ENCODE data around the gene RFT1.

GRCh38 chr3:53083521-53083920 lies 46.7 kb downstream of the RFT1 start:
- TF ChIP-seq, protein P1, sequence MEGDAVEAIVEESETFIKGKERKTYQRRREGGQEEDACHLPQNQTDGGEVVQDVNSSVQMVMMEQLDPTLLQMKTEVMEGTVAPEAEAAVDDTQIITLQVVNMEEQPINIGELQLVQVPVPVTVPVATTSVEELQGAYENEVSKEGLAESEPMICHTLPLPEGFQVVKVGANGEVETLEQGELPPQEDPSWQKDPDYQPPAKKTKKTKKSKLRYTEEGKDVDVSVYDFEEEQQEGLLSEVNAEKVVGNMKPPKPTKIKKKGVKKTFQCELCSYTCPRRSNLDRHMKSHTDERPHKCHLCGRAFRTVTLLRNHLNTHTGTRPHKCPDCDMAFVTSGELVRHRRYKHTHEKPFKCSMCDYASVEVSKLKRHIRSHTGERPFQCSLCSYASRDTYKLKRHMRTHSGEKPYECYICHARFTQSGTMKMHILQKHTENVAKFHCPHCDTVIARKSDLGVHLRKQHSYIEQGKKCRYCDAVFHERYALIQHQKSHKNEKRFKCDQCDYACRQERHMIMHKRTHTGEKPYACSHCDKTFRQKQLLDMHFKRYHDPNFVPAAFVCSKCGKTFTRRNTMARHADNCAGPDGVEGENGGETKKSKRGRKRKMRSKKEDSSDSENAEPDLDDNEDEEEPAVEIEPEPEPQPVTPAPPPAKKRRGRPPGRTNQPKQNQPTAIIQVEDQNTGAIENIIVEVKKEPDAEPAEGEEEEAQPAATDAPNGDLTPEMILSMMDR (IDR thresholded peaks at IDR 0.05; ENCODE audit: insufficient read depth, low read length) = no peak
- TF ChIP-seq POLR2AphosphoS5 (IDR thresholded peaks at IDR 0.05; ENCODE audit: low read depth) (no peak), SPI1 (IDR thresholded peaks at IDR 0.05; ENCODE audit: borderline replicate concordance, low read depth) (no peak), GABPA (IDR thresholded peaks at IDR 0.05; ENCODE audit: low read depth) (no peak)
- TF ChIP-seq, protein P2, sequence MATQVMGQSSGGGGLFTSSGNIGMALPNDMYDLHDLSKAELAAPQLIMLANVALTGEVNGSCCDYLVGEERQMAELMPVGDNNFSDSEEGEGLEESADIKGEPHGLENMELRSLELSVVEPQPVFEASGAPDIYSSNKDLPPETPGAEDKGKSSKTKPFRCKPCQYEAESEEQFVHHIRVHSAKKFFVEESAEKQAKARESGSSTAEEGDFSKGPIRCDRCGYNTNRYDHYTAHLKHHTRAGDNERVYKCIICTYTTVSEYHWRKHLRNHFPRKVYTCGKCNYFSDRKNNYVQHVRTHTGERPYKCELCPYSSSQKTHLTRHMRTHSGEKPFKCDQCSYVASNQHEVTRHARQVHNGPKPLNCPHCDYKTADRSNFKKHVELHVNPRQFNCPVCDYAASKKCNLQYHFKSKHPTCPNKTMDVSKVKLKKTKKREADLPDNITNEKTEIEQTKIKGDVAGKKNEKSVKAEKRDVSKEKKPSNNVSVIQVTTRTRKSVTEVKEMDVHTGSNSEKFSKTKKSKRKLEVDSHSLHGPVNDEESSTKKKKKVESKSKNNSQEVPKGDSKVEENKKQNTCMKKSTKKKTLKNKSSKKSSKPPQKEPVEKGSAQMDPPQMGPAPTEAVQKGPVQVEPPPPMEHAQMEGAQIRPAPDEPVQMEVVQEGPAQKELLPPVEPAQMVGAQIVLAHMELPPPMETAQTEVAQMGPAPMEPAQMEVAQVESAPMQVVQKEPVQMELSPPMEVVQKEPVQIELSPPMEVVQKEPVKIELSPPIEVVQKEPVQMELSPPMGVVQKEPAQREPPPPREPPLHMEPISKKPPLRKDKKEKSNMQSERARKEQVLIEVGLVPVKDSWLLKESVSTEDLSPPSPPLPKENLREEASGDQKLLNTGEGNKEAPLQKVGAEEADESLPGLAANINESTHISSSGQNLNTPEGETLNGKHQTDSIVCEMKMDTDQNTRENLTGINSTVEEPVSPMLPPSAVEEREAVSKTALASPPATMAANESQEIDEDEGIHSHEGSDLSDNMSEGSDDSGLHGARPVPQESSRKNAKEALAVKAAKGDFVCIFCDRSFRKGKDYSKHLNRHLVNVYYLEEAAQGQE (IDR thresholded peaks at IDR 0.05; ENCODE audit: insufficient replicate concordance, low read depth) = no peak

All from HL-60 (cell line).